ENCODE results near the gene NAA38.

The NAA38 gene

DNA sequence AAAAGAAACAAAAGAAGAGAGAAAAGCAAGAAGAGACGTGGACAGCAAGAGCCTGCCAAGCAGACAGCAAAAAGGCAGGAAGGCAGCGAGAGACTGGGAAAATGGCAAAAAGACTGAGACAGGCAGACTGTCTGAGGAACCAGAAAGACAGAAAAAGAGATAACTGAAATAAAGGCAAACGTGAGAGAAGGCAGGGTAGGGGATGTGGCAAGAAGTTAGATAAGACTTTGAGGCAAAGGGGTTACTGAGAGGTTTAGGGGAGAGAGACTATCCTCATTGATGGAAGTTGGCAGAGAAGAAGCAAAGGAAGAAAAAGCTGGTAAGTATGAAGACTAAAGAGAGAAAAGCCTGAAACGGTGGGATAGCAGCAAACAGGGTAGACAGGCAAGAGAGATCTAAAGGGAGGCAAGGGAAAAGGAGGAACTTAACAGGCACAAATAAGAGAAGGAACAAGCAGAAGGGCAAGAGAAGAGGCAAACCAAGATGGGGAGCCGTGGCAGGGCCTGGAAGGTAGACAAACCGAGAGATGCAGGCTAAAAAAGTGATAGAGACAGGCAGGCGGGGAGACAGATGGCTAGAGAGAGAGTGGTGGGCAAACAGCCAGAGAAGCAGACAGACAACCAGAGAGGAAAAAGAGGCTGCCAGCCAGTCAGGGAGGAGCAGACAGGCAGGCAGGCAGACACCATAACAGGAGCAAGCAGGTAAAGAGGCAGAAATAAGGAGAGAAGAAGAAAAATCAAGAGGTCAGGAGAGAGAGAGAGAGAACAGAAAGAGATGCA lies 24.1 kb upstream of the NAA38 start:
- Histone ChIP-seq H3K4me1 (ENCODE audit: control insufficient read depth, insufficient read depth, low read length) (peaks cover 9% of the 10 kb centered on the region), H3K4me3 (ENCODE audit: low read depth, low read length) (no peak overlapping the region), H3K36me3 (ENCODE audit: control insufficient read depth in 2 of 2, insufficient read depth in 1 of 2, low read length in 2 of 2) (peaks cover 37 to 52% of the 10 kb centered on the region in 2 experiments), H3K27ac (ENCODE audit: extremely low read depth, low read depth, low read length) (no peak overlapping the region), H3K9me3 (ENCODE audit: control insufficient read depth, insufficient read depth, low read depth, low read length) (no peaks in the 10 kb centered on the region)
- CTCF ChIA-PET: no interaction called here
- POLR2A ChIA-PET: no interaction called here
- TF ChIP-seq ZNF335 (tag by site-specific recombination; conservative IDR thresholded peaks at IDR 0.05) (peak; percentile 88), ZNF174 (tag by site-specific recombination; IDR thresholded peaks at IDR 0.05) (no peak), ZBTB17 (tag by site-specific recombination; IDR thresholded peaks at IDR 0.05) (peak; percentile 54), PRDM1 (tag by site-specific recombination; IDR thresholded peaks at IDR 0.05) (peak; percentile 79; the same call in 1 of the 2 replicates)

GRCh38 chr17:7880076-7880868 lies 22.9 kb upstream of the NAA38 start:
- POLR2A ChIA-PET: no interaction called here
- H3K9me3 ChIP-seq (ENCODE audit: control insufficient read depth, insufficient read depth, low read depth, low read length): no peaks in the 10 kb centered on the region
- peaks cover 7% of the 10 kb centered on the region for H3K4me1 ChIP-seq (ENCODE audit: control insufficient read depth, insufficient read depth, low read length)
- H3K4me3 ChIP-seq (ENCODE audit: low read depth, low read length): no peak overlapping the region
- CTCF ChIA-PET: interaction anchor here (0.5 kb wide), 1 partner anchor 91 kb away, joined by 3 read pairs; no protein-coding TSS in a partner anchor
- peaks cover 49 to 64% of the 10 kb centered on the region in 2 experiments for H3K36me3 ChIP-seq (ENCODE audit: control insufficient read depth in 2 of 2, insufficient read depth in 1 of 2, low read length in 2 of 2)
- no peak for TF ChIP-seq ZNF302 (tag by site-specific recombination; IDR thresholded peaks at IDR 0.05; ENCODE audit: low read depth)
- 0 out of 2 replicates have a peak, but pooled peaks have one; percentile 27 for TF ChIP-seq ZBTB17 (tag by site-specific recombination; IDR thresholded peaks at IDR 0.05)
- TF ChIP-seq SP3 (tag by site-specific recombination; IDR thresholded peaks at IDR 0.05): no peak
- no peak for TF ChIP-seq ZBTB20 (tag by site-specific recombination; IDR thresholded peaks at IDR 0.05)
- no peak for TF ChIP-seq BCL11B (tag by site-specific recombination; IDR thresholded peaks at IDR 0.05; ENCODE audit: low read depth)
- no peak for TF ChIP-seq ZNF660 (tag by site-specific recombination; IDR thresholded peaks at IDR 0.05)
- no peak for TF ChIP-seq ZNF169 (tag by site-specific recombination; IDR thresholded peaks at IDR 0.05)
- no peak for TF ChIP-seq KLF8 (tag by site-specific recombination; IDR thresholded peaks at IDR 0.05)
- TF ChIP-seq, protein P1, sequence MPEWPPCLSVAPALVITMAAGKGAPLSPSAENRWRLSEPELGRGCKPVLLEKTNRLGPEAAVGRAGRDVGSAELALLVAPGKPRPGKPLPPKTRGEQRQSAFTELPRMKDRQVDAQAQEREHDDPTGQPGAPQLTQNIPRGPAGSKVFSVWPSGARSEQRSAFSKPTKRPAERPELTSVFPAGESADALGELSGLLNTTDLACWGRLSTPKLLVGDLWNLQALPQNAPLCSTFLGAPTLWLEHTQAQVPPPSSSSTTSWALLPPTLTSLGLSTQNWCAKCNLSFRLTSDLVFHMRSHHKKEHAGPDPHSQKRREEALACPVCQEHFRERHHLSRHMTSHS (tag by site-specific recombination; IDR thresholded peaks at IDR 0.05): no peak
- TF ChIP-seq, protein P2, sequence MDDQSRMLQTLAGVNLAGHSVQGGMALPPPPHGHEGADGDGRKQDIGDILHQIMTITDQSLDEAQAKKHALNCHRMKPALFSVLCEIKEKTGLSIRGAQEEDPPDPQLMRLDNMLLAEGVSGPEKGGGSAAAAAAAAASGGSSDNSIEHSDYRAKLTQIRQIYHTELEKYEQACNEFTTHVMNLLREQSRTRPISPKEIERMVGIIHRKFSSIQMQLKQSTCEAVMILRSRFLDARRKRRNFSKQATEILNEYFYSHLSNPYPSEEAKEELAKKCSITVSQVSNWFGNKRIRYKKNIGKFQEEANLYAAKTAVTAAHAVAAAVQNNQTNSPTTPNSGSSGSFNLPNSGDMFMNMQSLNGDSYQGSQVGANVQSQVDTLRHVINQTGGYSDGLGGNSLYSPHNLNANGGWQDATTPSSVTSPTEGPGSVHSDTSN (CRISPR knock-in tag; IDR thresholded peaks at IDR 0.05): no peak
- no peak for TF ChIP-seq ZBTB11 (tag by site-specific recombination; conservative IDR thresholded peaks at IDR 0.05; ENCODE audit: low read depth)
- no peak for TF ChIP-seq GFI1B (tag by site-specific recombination; IDR thresholded peaks at IDR 0.05)
- peak; percentile 76 for TF ChIP-seq ZNF366 (tag by site-specific recombination; conservative IDR thresholded peaks at IDR 0.05)
- H3K27ac ChIP-seq (ENCODE audit: extremely low read depth, low read depth, low read length): no peak overlapping the region; the same call in 1 of the 2 replicates

Measured in HEK293 (cell line).